ENCODE results near the gene PARVB.

Gene PARVB

DNA sequence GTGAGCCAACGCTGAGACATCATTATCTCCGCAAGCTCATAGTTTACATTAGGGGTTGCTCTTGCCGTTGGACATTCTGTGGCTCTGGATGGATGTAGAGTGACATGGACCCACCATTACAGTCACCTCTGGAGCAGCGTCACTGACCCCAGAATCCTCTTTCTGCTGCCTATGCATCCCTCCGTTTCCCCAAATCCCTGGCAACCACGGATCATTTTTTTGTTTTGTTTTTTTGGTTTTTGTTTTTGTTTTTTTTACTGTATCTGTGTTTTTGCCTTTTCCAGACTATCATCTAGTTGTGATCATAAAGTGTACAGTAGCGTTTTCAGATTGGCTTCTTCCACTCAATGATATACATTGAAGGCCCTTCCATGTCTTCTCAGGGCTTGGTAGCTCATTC, 4.0 kb downstream of the PARVB start:
- no peak for DNase-seq (ENCODE audit: low spot score)

DNA sequence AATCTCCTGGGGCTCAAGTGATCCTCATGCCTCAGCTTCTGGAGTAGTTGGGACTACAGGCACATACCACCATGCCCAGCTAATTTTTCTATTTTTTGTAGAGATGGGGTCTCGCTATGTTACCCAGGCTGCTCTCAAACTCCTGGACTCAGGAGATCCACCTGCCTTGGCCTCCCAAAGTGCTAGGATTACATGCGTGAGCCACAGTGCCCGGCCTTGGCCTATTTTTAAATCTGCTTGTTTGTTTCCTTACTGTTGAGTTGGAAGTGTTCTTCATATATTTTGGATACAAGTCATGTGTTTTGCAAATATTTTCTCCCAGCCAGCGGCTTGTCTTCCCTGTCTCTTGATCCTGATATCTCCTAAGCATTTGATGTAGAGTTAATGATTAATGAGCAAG, 5.0 kb downstream of the PARVB start:
- DNase-seq (ENCODE audit: low spot score) = no peak

DNA sequence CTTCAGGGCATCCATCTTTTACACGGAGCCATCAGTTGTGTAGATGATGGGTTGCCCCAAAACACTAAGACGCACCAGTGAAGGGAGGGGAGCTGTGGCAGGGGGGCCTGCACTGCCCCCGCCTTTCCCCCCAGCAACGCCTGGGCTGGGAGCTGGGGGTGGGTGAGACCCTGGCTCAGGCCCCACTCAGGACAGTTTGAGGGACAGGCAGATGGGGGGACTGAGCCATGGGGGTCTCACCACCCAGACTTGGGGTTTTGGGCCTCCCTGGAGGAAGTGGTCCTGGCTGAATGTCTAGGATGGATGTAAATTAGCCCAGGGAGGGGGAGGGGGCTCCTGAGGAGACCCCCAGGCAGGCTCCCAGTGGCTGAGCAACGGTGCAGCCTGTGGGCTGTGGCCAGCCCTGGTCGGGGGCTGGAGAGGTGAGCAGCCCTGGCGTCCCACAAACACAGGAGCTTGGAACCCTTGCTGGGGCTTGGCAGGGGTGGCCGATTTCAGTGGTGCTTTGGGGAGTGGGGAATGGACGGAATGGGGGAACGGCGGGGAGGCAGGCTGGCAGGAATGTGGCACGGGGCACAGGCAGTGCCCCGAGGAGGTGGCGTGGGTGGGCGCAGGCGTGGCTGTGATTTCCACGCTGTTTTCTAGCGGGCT, 6.1 kb downstream of the PARVB start:
- DNase-seq (ENCODE audit: low spot score) = no peak

DNA sequence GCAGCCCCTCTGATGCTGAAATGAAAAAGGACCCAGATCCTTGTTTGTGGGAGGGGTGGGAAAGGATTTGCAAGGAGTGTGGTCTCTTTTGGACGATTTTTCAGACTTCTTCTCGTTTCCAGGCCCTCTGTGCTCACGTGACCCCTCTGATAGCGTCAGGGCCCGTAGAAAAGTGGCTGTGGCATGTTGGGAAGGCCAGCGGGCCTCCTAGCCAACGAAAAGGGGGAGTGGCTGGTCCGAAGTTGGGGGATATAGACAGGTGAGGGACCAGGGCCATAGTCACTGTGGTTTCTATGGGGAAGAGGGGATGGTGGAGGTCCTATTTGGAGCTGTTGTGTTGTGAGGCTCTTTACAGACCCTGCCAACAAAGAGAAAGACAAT, 6.6 kb downstream of the PARVB start:
- no peak for DNase-seq (ENCODE audit: low spot score)

DNA sequence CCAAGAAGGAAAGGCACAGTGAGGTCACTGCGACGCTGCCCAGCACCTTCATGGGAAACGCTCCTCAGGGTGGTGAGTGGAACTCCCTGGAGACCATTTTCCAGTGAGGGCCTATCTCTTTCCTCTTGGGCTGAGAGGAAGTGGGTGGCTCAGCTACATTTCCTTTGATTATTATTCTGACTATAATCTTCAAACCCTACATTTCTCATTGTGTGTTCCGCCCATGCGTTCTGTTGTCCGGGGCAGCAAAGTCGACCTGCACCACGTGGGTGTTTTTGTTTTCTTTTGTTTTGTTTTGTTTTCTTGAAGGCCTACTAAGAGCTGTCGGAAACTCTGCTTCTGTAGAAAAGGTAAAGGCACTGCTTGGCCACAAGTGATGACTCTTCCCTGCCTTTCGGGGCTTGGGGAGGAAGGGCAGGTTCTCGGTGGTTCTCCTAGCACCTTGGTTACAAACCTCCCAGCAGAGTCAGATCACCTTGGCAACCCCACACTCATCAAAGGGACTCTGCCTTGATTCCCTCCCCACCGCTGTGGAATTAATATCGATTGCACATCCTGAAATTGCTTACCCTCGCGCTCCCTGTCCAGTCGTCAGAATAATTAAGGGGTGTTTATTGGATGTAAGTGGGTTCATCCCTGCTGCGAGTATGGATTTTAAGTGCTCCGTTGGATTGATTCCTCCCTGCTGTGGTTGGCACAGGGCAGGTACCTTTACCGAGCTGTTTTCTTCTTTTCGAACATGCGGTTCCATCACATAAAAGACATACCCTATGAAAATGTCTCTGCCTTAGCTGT, 7.3 kb downstream of the PARVB start:
- DNase-seq (ENCODE audit: low spot score) = peak; percentile 58

DNA sequence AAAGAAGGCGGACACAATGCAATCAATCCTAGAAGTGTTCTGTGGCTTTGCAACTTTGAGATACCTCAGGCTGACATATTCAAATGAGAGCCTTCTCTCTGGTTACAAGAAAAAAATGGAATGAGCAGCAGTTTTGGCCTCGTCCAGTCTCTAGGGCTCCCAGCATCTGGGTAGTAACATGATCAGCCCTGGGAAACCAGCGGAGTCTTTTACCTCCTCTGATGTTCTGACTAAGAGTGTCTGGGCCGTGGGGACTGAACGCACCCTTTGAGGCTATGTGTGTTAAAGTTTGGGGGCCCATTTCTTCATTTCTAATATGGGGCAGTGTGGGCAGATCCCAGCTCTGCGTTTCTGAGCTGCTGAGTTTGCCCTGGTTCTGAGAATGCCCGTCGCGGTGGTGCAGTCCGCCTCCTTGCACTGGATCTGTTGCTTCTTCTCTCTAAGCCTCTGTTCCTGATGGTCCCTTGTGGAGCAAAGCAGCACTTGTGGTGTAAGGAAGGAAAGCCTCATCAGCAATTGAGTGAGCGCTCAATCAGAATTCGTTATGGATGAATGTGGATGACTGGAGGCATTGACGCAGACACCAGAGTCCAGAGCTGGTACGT, 8.1 kb downstream of the PARVB start:
- DNase-seq (ENCODE audit: low spot score) = no peak

DNA sequence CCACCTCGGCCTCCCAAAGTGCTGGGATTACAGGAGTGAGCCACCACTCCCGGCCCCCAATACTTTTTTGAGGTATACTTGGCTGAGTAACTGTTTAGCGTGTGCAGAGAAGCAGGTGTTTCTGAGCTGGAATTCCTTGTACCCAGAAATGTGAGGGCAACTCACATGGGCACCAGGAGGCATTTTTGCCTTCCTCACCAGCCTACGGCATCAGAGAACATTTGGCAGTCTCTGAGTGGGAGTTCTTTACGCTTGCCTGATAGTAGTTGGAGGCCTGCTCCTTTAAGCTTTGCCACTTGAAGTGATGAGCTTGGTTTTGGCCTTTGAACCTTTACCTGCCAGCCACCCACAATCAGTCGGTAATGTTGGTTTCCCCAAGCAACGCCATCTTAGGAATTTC, 9.2 kb downstream of the PARVB start:
- no peak for DNase-seq (ENCODE audit: low spot score)

DNA sequence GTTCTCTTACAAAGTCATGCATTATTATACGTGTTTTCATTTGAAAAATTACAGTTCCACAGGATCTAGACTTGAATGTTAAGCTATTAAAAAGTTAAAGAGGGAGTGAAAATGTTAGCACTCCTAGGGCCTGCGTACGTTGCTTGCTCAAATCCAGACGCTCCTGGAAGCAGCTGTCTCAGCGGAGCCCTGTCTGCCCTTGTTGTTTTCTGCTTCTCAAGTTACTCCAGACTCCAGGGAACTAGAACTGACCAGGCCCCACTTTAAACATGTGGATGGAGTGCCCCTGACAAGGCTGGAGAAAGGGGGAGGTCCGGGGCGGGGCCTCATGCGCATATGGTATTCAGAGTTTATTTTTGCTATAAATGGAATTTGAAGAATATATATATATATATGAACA, 9.6 kb downstream of the PARVB start:
- DNase-seq (ENCODE audit: low spot score) = no peak

DNA sequence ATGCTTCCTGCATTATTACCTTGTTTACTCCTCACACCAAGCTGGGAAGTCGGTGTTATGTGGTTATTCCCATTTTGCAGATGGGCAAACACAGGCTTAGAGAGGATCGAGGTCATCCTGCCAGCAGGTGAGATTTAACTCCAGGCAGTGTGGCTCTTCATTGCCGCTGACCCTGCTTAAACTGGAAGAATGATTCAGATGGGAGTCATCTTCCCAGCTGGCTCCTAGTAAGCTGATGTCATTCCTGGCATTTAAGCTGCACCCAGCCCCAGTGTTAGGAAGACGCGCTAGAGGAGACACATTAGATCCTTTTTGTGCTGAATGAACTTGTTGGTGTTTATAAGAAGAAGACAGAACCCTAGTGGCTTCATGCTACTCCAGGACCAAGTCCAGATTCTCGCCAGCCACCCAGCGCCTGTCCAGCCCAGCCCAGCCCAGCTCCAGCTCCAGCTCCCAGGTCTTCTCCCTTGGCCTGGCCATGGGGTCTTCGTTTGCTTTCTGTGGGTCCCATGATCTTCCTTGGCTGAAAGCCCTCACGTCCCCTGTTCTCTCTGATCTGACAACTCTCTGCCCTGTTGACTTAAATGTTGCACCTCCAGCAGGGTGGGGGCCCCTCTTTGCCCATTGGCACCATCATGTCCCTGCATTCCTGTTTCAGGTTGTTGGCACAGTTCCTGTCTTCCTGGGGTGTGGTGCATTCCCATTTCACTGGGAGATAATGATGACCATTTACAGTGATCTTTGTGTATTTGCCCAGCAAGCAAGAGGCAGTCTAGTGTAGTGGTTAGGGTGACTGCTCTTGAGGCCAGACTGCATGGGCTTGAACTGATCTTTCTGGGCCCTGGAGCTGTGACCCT, 13.6 kb downstream of the PARVB start:
- no peak for DNase-seq (ENCODE audit: low spot score)

DNA sequence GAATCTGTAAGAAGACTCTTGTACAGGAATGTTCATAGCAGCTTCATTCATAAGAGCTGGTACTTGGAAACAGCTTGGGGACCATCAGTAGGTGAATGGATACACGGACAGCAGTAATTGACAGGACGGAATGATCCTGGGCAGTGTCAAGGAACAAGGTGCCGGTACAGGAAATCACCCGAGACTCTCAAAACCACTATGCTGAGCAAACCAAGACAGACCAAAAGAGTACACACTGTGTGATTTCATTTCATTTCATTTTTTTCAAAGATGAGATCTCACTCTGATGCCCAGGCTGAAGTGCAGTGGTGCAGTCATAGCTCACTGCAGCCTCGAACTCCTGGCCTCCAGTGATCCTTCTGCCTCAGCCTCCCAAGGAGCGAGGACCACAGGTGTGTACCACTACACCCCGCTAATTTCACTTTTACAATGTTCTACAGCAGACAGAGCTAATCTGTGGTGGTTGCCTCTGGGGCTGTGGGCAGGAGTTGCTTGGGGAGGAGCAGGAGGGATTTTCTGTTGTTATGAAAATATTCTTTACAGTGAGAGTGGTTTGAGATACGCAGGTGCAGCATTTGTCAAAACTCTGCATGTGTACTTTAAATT, 15.6 kb downstream of the PARVB start:
- DNase-seq (ENCODE audit: low spot score) = no peak

DNA sequence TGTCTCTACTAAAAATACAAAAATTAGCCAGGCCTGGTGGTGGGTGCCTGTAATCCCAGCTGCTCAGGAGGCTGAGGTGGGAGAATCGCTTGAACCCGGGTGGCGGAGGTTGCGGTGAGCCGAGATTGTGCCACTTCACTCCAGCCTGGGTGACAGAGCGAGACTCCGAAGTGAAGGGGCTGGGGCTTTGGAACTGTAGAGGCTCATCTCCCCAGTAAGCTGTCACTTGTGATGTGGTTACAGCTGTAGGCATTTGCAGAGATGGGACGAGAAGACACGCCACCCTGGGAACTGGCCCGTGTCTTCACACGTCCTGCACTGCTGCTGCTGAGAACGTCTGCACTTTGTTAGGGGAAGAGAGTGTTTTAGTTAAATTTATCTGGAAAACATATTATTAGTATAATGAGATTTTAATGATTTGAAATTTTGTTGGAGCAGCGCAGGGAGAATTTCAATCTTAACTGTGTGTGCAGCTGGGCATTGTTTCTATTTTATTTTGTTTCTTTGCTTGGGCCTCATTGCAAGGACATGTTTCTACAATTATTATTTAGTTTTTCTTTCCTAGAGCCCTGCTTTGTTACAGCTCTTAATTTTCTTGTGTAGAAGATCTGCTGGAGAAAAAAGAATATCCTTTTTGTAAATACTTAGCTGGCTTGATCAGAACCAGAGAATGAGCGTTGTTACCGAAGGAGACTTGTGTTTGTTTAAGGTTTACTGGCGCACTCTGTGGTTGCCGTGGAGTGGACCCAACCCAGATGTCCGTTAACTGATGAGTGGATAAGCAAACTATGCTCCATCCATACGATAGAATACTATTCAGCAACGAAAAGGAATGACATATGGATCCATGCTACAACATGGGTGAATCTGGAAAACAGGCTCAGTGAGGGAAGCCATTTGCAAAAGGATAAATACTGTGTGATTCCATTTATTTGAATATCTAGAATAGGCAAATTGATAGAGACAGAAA, 18.4 kb downstream of the PARVB start:
- no peak for DNase-seq (ENCODE audit: low spot score)

DNA sequence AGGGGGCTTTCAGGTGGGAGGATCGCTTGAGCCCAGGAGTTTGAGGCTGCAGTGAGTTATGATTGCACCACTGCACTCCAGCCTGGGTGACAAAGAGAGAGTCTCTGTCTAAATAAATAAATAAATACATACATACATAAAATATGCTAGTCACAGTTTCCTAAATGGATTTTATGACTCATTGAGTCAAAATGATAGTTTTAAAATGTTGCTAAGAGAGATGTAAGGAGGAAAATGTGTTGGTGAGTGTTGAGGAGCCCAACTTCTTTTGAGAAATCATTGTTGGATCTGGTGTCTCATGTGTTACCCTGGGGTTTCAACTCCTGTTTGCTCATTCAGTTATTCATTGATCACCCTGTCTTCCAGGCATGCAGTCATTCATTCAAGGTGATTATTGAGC, 21.0 kb downstream of the PARVB start:
- no peak for DNase-seq (ENCODE audit: low spot score)

DNA sequence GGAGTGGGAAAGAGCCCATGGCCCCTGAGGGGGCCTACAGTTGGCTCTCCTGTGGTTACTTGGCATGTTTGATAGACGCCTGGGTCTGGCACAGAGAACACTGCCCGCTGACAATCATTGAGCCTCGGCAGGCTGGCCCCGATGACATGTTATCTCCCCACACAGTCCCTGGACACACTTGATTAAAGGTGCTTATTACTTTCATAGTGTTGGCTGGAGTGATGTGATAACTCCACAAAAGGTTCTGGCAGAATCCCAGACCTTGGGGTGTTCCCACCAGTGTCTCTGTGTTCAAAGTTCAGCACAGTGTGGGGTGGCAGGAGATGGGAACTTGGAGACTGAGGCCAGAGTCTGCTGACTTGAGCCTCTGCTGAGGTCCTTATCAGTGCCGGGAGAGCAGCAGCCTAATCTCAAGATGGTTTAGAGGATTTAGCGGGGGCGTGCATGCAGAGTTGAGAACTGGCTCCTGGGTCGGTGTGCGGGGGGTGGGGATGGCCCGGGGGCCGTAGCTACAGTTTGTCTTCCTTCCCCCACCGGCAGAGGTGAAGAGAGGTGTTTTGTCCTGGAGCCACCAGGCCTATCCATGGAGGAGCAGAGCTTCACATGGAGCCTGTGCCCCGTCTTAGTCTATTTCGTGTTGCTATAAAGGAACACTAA, 22.5 kb downstream of the PARVB start:
- DNase-seq (ENCODE audit: low spot score) = no peak

DNA sequence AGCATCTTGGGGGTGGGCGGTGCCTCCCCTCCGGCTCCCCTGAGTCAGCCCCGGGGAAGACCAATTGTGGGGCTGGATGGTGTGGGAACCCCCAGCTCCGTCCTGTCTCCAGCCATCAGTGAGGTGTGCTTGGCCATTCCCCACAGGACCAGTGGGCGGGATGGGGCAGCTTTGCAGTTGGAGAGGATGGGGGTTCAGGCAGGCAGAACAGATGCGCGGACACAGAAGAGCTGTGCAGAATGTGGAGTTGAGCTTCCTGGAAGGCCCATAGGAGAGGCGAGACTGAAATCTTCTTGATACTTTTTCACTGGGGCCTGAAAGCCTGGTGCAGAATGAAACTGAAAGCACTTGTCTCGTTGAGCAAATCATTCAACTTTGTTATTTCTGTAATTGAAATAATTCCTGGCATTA, 23.8 kb downstream of the PARVB start:
- DNase-seq (ENCODE audit: low spot score) = no peak

DNA sequence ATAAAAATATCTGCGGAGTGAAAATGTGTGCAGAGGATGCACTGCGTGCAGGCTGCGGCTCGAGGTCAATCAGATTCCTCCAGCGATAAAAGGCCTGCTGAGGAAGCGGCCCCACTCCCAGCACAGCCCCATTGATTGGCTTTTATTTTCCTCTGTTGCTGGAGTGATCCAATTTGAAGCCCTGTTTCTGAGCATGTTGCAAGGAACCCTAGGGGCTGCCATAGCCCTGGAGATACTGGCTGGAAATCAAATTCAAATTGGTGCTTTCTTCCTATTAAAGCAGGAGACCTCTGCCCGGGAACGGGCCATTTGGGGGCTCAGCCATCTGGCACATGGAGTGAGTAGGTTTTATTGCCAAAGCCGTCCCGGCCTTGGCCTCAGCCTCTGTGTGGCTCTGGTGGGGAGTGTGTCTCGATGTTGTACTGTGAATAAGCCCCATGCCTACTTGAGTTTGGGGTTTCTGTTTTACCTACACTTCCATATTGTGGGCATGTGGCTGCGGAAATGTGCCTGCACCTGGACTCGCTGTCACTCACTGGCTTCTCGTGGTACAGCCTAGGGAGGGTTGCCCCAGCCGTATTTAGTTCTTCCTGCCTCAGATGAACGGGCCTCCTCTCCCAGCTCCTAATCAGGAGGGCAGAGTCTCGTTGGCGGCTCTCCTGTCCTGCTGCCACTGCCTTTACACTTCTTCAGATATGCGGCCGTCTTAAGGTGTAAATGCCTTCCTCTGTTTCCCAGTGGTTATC, 25.6 kb downstream of the PARVB start:
- DNase-seq (ENCODE audit: low spot score) = no peak

DNA sequence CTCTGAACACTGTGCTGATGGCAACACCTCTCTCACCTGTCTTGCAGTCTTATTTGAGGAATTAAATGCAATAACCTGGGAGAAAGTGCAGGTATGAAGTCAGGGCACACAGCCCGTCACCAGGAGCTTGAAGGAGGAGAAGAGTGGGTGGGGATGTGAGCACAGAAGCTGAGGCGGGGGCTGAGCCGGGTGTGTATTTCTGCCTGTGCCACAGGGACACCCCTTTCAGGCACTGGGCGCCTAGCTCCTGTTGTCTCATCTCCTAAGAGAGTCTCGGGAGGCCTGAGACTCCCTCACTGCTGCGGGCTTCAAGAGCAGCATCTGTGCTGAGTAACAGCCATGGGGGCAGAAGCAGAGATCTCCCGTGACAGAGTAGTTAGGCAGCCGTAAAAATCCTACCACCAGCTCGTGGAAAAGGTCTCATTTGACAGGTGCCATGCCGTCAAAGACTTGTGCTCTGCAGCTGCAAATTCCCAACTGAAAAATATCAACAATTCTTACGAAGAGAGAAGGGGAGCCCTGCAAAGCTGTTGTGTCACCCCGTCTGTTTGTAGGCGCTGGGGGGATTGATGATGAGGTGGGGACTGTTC, 26.8 kb downstream of the PARVB start:
- no peak for DNase-seq (ENCODE audit: low spot score)

DNA sequence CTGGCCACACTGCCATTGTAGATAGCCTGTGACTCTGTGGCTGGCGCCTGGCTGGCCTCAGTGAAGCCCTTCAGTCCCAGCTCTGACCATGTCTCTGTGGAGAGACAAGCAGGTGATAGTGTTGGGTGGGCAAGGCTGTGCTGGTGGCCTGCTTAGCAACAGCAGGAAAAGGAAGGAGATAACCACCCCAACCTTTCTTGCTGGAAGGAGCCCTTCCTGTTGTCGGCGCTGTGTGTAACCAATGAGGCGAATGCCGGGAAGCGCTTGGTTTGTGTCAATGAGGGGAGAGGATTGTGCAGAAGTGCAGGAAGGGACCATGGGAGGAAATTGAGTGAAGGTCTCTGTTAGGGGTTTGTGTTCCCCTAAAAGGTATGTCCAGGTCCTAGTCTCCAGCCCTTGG, 27.3 kb downstream of the PARVB start:
- no peak for DNase-seq (ENCODE audit: low spot score)

DNA sequence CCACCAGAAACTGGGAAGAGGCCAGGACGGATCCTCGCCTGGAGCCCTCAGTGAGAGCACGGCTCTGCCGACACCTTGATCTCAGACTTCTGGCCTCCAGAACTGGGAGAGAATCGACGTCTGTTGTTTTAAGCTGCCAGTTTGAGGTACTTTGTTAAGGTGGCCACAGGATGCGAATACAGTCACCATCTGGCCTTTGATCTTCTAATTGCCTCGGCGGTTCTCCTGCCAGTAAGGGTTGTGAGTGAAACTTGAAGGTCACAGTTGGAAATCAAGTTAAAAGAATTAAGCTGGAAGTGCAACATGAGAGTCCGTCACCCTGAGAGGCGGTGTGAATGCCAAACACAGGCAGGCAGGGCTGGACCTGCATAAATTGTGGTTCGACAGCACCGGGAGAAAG, 27.9 kb downstream of the PARVB start:
- no peak for DNase-seq (ENCODE audit: low spot score)

DNA sequence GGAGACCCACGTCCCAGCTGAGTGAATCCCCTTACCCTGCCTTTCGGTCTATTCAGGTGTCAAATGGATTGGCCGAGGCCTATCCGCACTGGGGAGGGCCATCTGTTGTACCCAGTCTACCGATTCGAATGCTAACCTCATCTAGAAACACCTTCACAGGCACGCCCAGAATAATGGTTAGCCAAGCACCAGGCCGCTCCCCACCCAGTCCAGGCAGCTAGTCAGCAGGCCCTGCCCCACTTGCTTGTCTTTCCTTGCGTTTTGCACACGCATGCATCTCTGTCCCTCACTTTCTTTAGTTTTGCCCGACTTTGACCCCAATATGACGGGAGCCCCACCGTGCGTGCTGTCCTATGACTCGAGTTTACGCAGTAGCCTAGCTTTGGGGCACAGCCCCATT, 31.7 kb downstream of the PARVB start:
- no peak for DNase-seq (ENCODE audit: low spot score)
